AG04450 (cell line): Measurements from ENCODE around the gene TSHZ1. TPM values are rescaled to one million over a fixed set of nuclear protein-coding genes. Genes with fewer than 3 reads are reported as not detected.

ENCODE experiments used
- CTCF ChIA-PET: fragments of 300-600, 350-600 bp; formaldehyde crosslinking; extraction: SDS; loops from one replicate; lab custom pipeline; 2022; ENCODE audit warnings: antibody characterized with exemption, inconsistent platforms; lab: Charles Lee
- POLR2A ChIA-PET: fragments of 350-600 bp; formaldehyde crosslinking; extraction: SDS; loops from one replicate; lab custom pipeline; 2021; ENCODE audit warnings: antibody characterized with exemption, inconsistent platforms; lab: Yijun Ruan, JAX
- DNase-seq: peaks from one replicate; pipeline ENCODE4 v3.0.0-alpha.2; 2011; ENCODE audit warnings: low read depth, low spot score
- H3K27ac ChIP-seq: one replicate; pipeline ENCODE4 v1.5.1; 2012; ENCODE audit warnings: low read depth, low read length, control low read depth
- H3K27me3 ChIP-seq: one replicate; pipeline ENCODE4 v1.6.0; 2012; ENCODE audit warnings: low read length; ENCODE audit not compliant: control insufficient read depth, insufficient read depth
- H3K4me3 ChIP-seq: 2 replicates; pipeline ENCODE4 v1.5.1; 2011; ENCODE audit warnings: mild to moderate bottlenecking, low read depth, low read length, control low read depth
- H3K9me3 ChIP-seq: 2 replicates; pipeline ENCODE4 v1.5.1; 2012; ENCODE audit warnings: low read length; ENCODE audit not compliant: control insufficient read depth, insufficient read depth
- CTCF ChIP-seq: IDR thresholded peaks from 2 replicates; pipeline ENCODE4 v1.5.1; 2011; ENCODE audit warnings: low read depth, low read length, control low read depth, inconsistent platforms
- polyA plus RNA-seq: library from polyadenylated mRNA; depleted of rRNA; stranded (reverse); fragments of >200 nt; gene quantifications from 2 replicates; pipeline ENCODE4 v1.2.3, GENCODE V29; 2011

The TSHZ1 gene
- polyA plus RNA-seq, 1 experiment = 3.9 TPM

GRCh38 chr18:75319905-75320304, 109.3 kb downstream of the TSHZ1 start:
- Histone ChIP-seq H3K27ac (no peak overlapping the region), H3K27me3 (no peaks in the 10 kb centered on the region), H3K4me3 (no peak overlapping the region), H3K9me3 (no peaks in the 10 kb centered on the region; the same call in 1 of the 2 replicates)
- ChIA-PET CTCF (no interaction called here), POLR2A (no interaction called here)
- no peak for TF ChIP-seq CTCF
- no peak for DNase-seq

- no peaks in the 10 kb centered on the region for H3K27me3 ChIP-seq
- H3K27ac ChIP-seq = no peak overlapping the region
- H3K4me3 ChIP-seq = no peak overlapping the region
- no peak for TF ChIP-seq CTCF
- no peak for DNase-seq
- no peaks in the 10 kb centered on the region; the same call in 1 of the 2 replicates for H3K9me3 ChIP-seq
- ChIA-PET POLR2A (no interaction called here), CTCF (no interaction called here)
Observed at GRCh38 chr18:75320506-75320905, 109.9 kb downstream of the TSHZ1 start.

- Histone ChIP-seq H3K9me3 (no peaks in the 10 kb centered on the region; the same call in 1 of the 2 replicates), H3K27ac (no peak overlapping the region), H3K4me3 (no peak overlapping the region), H3K27me3 (no peaks in the 10 kb centered on the region)
- CTCF ChIA-PET = no interaction called here
- no peak for TF ChIP-seq CTCF
- POLR2A ChIA-PET = no interaction called here
- no peak for DNase-seq
Observed at GRCh38 chr18:75321431-75321830, 110.8 kb downstream of the TSHZ1 start.

- POLR2A ChIA-PET = no interaction called here
- DNase-seq = no peak
- Histone ChIP-seq H3K9me3 (no peaks in the 10 kb centered on the region; the same call in 1 of the 2 replicates), H3K4me3 (no peak overlapping the region), H3K27ac (no peak overlapping the region), H3K27me3 (no peaks in the 10 kb centered on the region)
- CTCF ChIA-PET = no interaction called here
- TF ChIP-seq CTCF = no peak
Observed at GRCh38 chr18:75322206-75322605, 111.6 kb downstream of the TSHZ1 start.

- no peak overlapping the region for H3K4me3 ChIP-seq
- ChIA-PET CTCF (no interaction called here), POLR2A (no interaction called here)
- H3K27me3 ChIP-seq = no peaks in the 10 kb centered on the region
- TF ChIP-seq CTCF = no peak
- no peaks in the 10 kb centered on the region for H3K9me3 ChIP-seq
- no peak overlapping the region for H3K27ac ChIP-seq
- no peak for DNase-seq
Observed at GRCh38 chr18:75323821-75324585, 113.4 kb downstream of the TSHZ1 start.
